ENCODE data around the gene KCNA4. TPM values are rescaled to one million over a fixed set of nuclear protein-coding genes. Genes with fewer than 3 reads are reported as not detected.

Gene KCNA4
- total RNA-seq, 4 donors from 2014 or later = not detected

DNA sequence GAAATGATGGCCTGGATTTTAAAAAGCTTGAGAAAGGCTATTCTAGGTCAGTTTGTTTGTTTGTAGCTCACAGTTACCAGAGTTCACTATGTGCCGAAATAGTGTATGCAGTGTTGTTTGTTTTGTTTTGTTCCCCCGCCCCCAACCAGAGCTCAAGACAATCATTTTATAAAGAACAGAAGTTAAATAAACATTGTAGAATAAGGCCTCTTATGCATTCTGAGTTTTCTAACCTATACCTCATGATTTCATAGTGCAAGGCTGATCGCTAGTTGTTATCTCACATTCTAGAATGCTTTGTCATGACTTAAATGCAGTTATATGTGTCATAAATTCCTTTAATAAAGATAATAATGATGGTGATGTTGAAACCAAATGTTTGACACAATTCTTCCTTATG lies 7.8 kb downstream of the KCNA4 start:
- no peak overlapping the region for H3K4me3 ChIP-seq
- no peak overlapping the region for H3K27ac ChIP-seq
- no peaks in the 10 kb centered on the region for H3K9me3 ChIP-seq
- H3K4me1 ChIP-seq = no peaks in the 10 kb centered on the region
- H3K36me3 ChIP-seq = no peaks in the 10 kb centered on the region
- no peak for DNase-seq
- no peaks in the 10 kb centered on the region for H3K27me3 ChIP-seq
- TF ChIP-seq POLR2A (IDR thresholded peaks at IDR 0.05) = no peak
- TF ChIP-seq CTCF (IDR thresholded peaks at IDR 0.05) = no peak

DNA sequence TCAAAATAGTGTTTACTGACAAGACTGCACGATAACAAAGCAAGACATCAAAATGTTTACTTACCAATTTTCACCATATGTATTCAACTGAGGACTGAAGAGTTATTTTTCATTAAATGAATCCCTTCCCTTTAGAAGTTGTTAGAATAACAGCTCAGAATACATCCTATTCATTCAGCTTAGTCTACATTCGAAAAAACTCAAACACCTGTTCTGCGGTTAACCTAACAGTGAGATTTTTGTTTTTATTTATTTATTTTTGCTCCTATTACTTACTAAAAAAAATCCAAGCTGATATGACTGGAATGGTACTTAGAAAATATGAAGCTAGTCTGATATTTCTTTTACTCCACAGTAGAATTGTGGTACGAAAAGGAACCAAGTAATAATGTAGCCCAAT lies 10.0 kb downstream of the KCNA4 start:
- Histone ChIP-seq H3K9me3 (no peaks in the 10 kb centered on the region), H3K4me3 (no peak overlapping the region), H3K27ac (no peak overlapping the region), H3K27me3 (no peaks in the 10 kb centered on the region), H3K36me3 (no peaks in the 10 kb centered on the region), H3K4me1 (no peaks in the 10 kb centered on the region)
- no peak for DNase-seq
- TF ChIP-seq CTCF (IDR thresholded peaks at IDR 0.05) = no peak
- no peak for TF ChIP-seq POLR2A (IDR thresholded peaks at IDR 0.05)

GRCh38 chr11:30002157-30002785 lies 14.6 kb downstream of the KCNA4 start:
- Histone ChIP-seq H3K27ac (no peak overlapping the region), H3K4me3 (no peak overlapping the region), H3K36me3 (no peaks in the 10 kb centered on the region), H3K9me3 (no peaks in the 10 kb centered on the region), H3K27me3 (no peaks in the 10 kb centered on the region), H3K4me1 (no peaks in the 10 kb centered on the region)
- no peak for TF ChIP-seq CTCF (IDR thresholded peaks at IDR 0.05)
- no peak for TF ChIP-seq POLR2A (IDR thresholded peaks at IDR 0.05)
- no peak for DNase-seq

- H3K9me3 ChIP-seq = no peaks in the 10 kb centered on the region
These were observed 15.7 kb downstream of the KCNA4 start for GRCh38 chr11:30000986-30001750.

DNA sequence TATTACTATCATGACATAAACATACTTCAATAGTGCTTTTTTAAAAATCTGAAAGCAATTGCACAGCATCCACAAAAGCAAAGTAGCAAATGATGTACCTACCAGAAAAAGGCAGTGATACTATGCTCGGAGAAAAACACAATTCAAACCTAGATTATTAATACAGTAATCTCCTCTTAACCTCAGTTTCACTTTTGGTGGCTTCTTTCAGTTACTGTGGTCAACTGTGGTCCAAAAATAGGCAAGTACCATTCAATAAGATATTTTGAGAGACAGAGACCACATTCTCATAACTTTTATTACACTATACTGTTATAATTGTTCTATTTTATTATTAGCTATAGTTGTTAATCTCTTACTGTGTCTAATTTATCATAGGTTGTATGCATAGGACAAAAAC lies 20.8 kb downstream of the KCNA4 start:
- no peaks in the 10 kb centered on the region for H3K27me3 ChIP-seq
- no peak overlapping the region for H3K27ac ChIP-seq
- no peak overlapping the region for H3K4me3 ChIP-seq
- H3K36me3 ChIP-seq = no peaks in the 10 kb centered on the region
- H3K4me1 ChIP-seq = no peaks in the 10 kb centered on the region
- H3K9me3 ChIP-seq = no peaks in the 10 kb centered on the region
- DNase-seq = no peak
- no peak for TF ChIP-seq POLR2A (IDR thresholded peaks at IDR 0.05)
- TF ChIP-seq CTCF (IDR thresholded peaks at IDR 0.05) = no peak

More at GRCh38 chr11:30000986-30001750, 15.7 kb downstream of the KCNA4 start:
- no peak overlapping the region for H3K27ac ChIP-seq
- no peak for TF ChIP-seq POLR2A (IDR thresholded peaks at IDR 0.05)
- H3K27me3 ChIP-seq = no peaks in the 10 kb centered on the region
- H3K4me3 ChIP-seq = no peak overlapping the region
- no peaks in the 10 kb centered on the region for H3K36me3 ChIP-seq
- H3K4me1 ChIP-seq = no peaks in the 10 kb centered on the region
- no peak for DNase-seq

DNA sequence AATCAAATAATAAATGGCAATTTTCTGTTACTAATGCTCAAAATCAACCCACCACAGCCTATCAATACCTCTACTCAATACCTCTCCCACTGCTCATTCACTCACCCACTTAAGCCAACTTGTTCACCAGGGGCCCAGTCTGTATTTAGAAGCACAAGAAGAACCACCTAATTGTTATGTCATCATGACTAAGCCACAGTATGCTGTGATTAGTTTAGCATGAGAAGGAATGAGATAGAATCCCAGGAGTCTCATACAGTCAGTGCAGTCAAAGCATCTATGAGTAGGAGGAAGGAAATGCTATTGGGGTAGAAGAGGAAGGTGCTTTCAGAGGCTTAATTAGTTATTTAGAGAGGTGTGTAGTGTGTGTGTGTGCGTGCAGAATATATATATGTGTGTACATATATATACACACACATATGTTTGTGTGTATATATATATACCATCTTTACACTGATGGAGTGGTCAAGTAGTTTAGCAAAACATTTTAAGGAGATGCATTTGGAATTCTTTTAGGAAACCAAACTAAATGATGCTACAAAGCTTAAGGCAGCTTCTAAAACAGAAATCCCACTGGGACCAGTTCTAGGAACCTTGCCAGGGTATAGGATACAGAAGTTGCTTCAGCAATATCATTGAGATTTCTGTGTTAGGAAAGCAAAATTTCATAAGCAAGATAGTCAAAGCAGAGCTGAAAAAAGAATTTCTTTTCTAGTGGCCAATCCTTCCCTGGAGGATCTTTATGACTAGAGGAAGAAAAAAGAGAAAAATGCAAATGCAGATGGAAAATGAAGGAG lies 27.5 kb downstream of the KCNA4 start:
- H3K36me3 ChIP-seq = no peaks in the 10 kb centered on the region
- H3K4me1 ChIP-seq = no peaks in the 10 kb centered on the region
- H3K27ac ChIP-seq = no peak overlapping the region
- H3K4me3 ChIP-seq = no peak overlapping the region
- H3K9me3 ChIP-seq = no peaks in the 10 kb centered on the region
- no peak for DNase-seq
- no peaks in the 10 kb centered on the region for H3K27me3 ChIP-seq
- TF ChIP-seq CTCF (IDR thresholded peaks at IDR 0.05) (no peak), POLR2A (IDR thresholded peaks at IDR 0.05) (no peak)
